HEK293 (cell line): Measurements from ENCODE around the gene ARHGAP27.

Source experiments
- CTCF ChIA-PET: fragments of 350-600 bp; formaldehyde crosslinking; extraction: SDS; loops from one replicate; lab custom pipeline; 2021; ENCODE audit warnings: antibody characterized with exemption; lab: Yijun Ruan, JAX
- POLR2A ChIA-PET: fragments of 300-600 bp; formaldehyde crosslinking; extraction: SDS; loops from one replicate; lab custom pipeline; 2020; ENCODE audit warnings: antibody characterized with exemption, inconsistent platforms; lab: Yijun Ruan, JAX
- H3K27ac ChIP-seq: fragments of 200-500 bp; sonication (Bioruptor generic); 2 replicates; pipeline ENCODE4 v1.5.1; 2014; ENCODE audit warnings: low read depth, low read length, control low read depth, inconsistent platforms; ENCODE audit errors: extremely low read depth
- H3K36me3 ChIP-seq, 2 experiments: fragments of 200-500 bp in 1 of 2; sonication (Bioruptor generic) in 1 of 2; 1 replicate in 1 of 2; 2 replicates in 1 of 2; pipeline ENCODE4 v1.5.1; 2014 to 2017; ENCODE audit warnings: inconsistent platforms in 2 of 2, low read length in 2 of 2; ENCODE audit not compliant: control insufficient read depth in 2 of 2, insufficient read depth in 1 of 2
- H3K4me1 ChIP-seq: fragments of 200-500 bp; sonication (Bioruptor generic); 2 replicates; pipeline ENCODE4 v1.5.1; 2014; ENCODE audit warnings: mild to moderate bottlenecking, low read length, inconsistent platforms; ENCODE audit not compliant: control insufficient read depth, insufficient read depth
- H3K4me3 ChIP-seq: 2 replicates; pipeline ENCODE4 v1.5.1; 2011; ENCODE audit warnings: low read depth, mild to moderate bottlenecking, control low read depth, low read length, moderate library complexity
- H3K9me3 ChIP-seq: fragments of 200-500 bp; sonication (Bioruptor generic); 2 replicates; pipeline ENCODE4 v1.5.1; 2014; ENCODE audit warnings: low read depth, low read length, inconsistent platforms; ENCODE audit not compliant: control insufficient read depth, insufficient read depth
- CTCF ChIP-seq: fragments of 450-650 bp; formaldehyde crosslinking; IDR thresholded peaks from 2 replicates; pipeline ENCODE4 v1.5.1; 2016; ENCODE audit warnings: missing biosample characterization, missing genetic modification characterization
- ELK4 ChIP-seq: IDR thresholded peaks from 2 replicates; pipeline ENCODE4 v1.6.1; 2011; ENCODE audit warnings: mild to moderate bottlenecking, low read depth, low read length, borderline replicate concordance
- KLF7 ChIP-seq: fragments of 450-650 bp; formaldehyde crosslinking; IDR thresholded peaks from 2 replicates; pipeline ENCODE4 v1.5.1; 2016; ENCODE audit warnings: missing biosample characterization, missing genetic modification characterization, borderline replicate concordance
- SP3 ChIP-seq: fragments of 450-650 bp; formaldehyde crosslinking; IDR thresholded peaks from 2 replicates; pipeline ENCODE4 v1.5.1; 2016; ENCODE audit warnings: missing biosample characterization, missing genetic modification characterization
- ZFP41 ChIP-seq: fragments of 450-650 bp; formaldehyde crosslinking; IDR thresholded peaks from 2 replicates; pipeline ENCODE4 v1.5.1; 2016; ENCODE audit warnings: missing biosample characterization, missing genetic modification characterization, borderline replicate concordance
- ZNF10 ChIP-seq: fragments of 450-650 bp; formaldehyde crosslinking; IDR thresholded peaks from 2 replicates; pipeline ENCODE4 v1.5.1; 2017; ENCODE audit warnings: missing biosample characterization, missing genetic modification characterization
- ZNF174 ChIP-seq: fragments of 450-650 bp; formaldehyde crosslinking; IDR thresholded peaks from 2 replicates; pipeline ENCODE4 v1.5.0; 2017; ENCODE audit warnings: missing biosample characterization, mild to moderate bottlenecking, missing genetic modification characterization
- ZNF18 ChIP-seq: fragments of 450-650 bp; formaldehyde crosslinking; IDR thresholded peaks from 2 replicates; pipeline ENCODE4 v1.5.1; 2016; ENCODE audit warnings: missing biosample characterization, missing genetic modification characterization
- ZNF221 ChIP-seq: fragments of 450-650 bp; formaldehyde crosslinking; IDR thresholded peaks from 2 replicates; pipeline ENCODE4 v1.5.1; 2017; ENCODE audit warnings: missing biosample characterization, missing genetic modification characterization, borderline replicate concordance
- ZNF26 ChIP-seq: fragments of 450-650 bp; formaldehyde crosslinking; IDR thresholded peaks from 2 replicates; pipeline ENCODE4 v1.5.1; 2016; ENCODE audit warnings: missing biosample characterization, missing genetic modification characterization
- ZNF302 ChIP-seq: fragments of 450-650 bp; formaldehyde crosslinking; IDR thresholded peaks from 2 replicates; pipeline ENCODE4 v1.5.1; 2016; ENCODE audit warnings: missing biosample characterization, missing genetic modification characterization, low read depth
- ZNF394 ChIP-seq: fragments of 450-650 bp; formaldehyde crosslinking; IDR thresholded peaks from 2 replicates; pipeline ENCODE4 v1.5.1; 2016; ENCODE audit warnings: missing biosample characterization, missing genetic modification characterization, mild to moderate bottlenecking, moderate library complexity, borderline replicate concordance
- ZNF610 ChIP-seq: fragments of 450-650 bp; formaldehyde crosslinking; IDR thresholded peaks from 2 replicates; pipeline ENCODE4 v1.5.1; 2016; ENCODE audit warnings: missing biosample characterization, missing genetic modification characterization, borderline replicate concordance
- ZNF629 ChIP-seq: fragments of 450-650 bp; formaldehyde crosslinking; IDR thresholded peaks from 2 replicates; pipeline ENCODE4 v1.5.1; 2017; ENCODE audit warnings: missing biosample characterization, missing genetic modification characterization
- ZNF792 ChIP-seq: fragments of 450-650 bp; formaldehyde crosslinking; IDR thresholded peaks from 2 replicates; pipeline ENCODE4 v1.5.1; 2016; ENCODE audit warnings: missing biosample characterization, missing genetic modification characterization
- TF ChIP-seq, protein P1 (sequence below): fragments of 450-650 bp; formaldehyde crosslinking; IDR thresholded peaks from 2 replicates; pipeline ENCODE4 v1.5.1; 2017; ENCODE audit warnings: missing biosample characterization, mild to moderate bottlenecking, missing genetic modification characterization, moderate library complexity
- TF ChIP-seq, protein P2 (sequence below): fragments of 450-650 bp; formaldehyde crosslinking; IDR thresholded peaks from 2 replicates; pipeline ENCODE4 v1.5.1; 2016; ENCODE audit warnings: missing biosample characterization, missing genetic modification characterization
- TF ChIP-seq, protein P3 (sequence below): fragments of 450-650 bp; formaldehyde crosslinking; IDR thresholded peaks from 2 replicates; pipeline ENCODE4; 2016; ENCODE audit warnings: missing biosample characterization, missing genetic modification characterization
- TF ChIP-seq, protein P4 (sequence below): fragments of 450-650 bp; formaldehyde crosslinking; IDR thresholded peaks from 2 replicates; pipeline ENCODE4 v1.5.1; 2016; ENCODE audit warnings: missing biosample characterization, missing genetic modification characterization

ARHGAP27 gene

GRCh38 chr17:45369421-45369820 is 63.2 kb downstream of the ARHGAP27 start:
- no peak for TF ChIP-seq ZNF302 (tag by site-specific recombination)
- TF ChIP-seq ZNF394: no peak
- TF ChIP-seq ZNF610 (tag by site-specific recombination): no peak
- no peak for TF ChIP-seq ZNF174 (tag by site-specific recombination)
- ChIA-PET CTCF (interaction anchor here (0.5 to 6.4 kb wide), 7 partner anchors 13 to 1514 kb away, joined by 3 to 26 read pairs (median 3); no protein-coding TSS in a partner anchor), POLR2A (interaction anchor here (0.7 to 1.4 kb wide), 4 partner anchors 34 to 58 kb away, joined by 3 to 5 read pairs (median 4); partner anchors contain the start of gene MAP3K14)
- Histone ChIP-seq H3K36me3 (no peaks in the 10 kb centered on the region), H3K9me3 (no peaks in the 10 kb centered on the region), H3K27ac (no peak overlapping the region), H3K4me1 (0 out of 2 replicates have a peak, but pooled peaks cover 7% of the 10 kb centered on the region), H3K4me3 (no peak overlapping the region)

DNA sequence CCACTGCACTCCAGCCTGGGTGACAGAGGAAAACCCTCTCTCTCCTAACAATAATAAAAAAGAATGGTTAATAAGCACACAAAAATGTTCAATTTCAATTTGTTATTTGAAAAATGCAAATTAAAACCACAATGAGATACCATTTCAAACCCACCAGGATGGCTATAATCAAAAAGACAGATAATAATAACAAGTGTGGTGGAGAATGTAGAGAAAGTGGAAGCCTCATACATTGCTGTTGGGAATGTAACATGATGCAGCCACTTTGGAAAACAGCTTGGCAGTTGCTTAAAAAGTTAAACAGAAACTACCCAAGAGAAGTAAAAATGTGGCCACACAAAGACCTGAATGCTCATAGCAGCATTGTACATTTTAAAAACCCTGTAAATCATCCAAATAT is 64.0 kb downstream of the ARHGAP27 start:
- CTCF ChIA-PET: interaction anchor here (0.7 to 6.4 kb wide), 4 partner anchors 16 to 725 kb away, joined by 3 to 26 read pairs (median 6); no protein-coding TSS in a partner anchor

More for the DNA sequence above, 64.0 kb downstream of the ARHGAP27 start:
- Histone ChIP-seq H3K4me3 (no peak overlapping the region), H3K36me3 (no peaks in the 10 kb centered on the region), H3K4me1 (0 out of 2 replicates have a peak, but pooled peaks cover 7% of the 10 kb centered on the region), H3K27ac (no peak overlapping the region), H3K9me3 (no peaks in the 10 kb centered on the region)
- TF ChIP-seq, protein P1, sequence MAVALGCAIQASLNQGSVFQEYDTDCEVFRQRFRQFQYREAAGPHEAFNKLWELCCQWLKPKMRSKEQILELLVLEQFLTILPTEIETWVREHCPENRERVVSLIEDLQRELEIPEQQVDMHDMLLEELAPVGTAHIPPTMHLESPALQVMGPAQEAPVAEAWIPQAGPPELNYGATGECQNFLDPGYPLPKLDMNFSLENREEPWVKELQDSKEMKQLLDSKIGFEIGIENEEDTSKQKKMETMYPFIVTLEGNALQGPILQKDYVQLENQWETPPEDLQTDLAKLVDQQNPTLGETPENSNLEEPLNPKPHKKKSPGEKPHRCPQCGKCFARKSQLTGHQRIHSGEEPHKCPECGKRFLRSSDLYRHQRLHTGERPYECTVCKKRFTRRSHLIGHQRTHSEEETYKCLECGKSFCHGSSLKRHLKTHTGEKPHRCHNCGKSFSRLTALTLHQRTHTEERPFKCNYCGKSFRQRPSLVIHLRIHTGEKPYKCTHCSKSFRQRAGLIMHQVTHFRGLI (tag by site-specific recombination): no peak
- TF ChIP-seq ELK4 (no peak), ZNF394 (no peak), ZNF792 (tag by site-specific recombination) (no peak), ZFP41 (tag by site-specific recombination) (no peak), ZNF629 (tag by site-specific recombination) (no peak), ZNF10 (tag by site-specific recombination) (no peak), ZNF26 (tag by site-specific recombination) (no peak), CTCF (tag by site-specific recombination) (no peak), SP3 (tag by site-specific recombination) (no peak), ZNF610 (tag by site-specific recombination) (no peak), ZNF221 (tag by site-specific recombination) (no peak), KLF7 (tag by site-specific recombination) (no peak), ZNF18 (no peak)
- TF ChIP-seq, protein P2, sequence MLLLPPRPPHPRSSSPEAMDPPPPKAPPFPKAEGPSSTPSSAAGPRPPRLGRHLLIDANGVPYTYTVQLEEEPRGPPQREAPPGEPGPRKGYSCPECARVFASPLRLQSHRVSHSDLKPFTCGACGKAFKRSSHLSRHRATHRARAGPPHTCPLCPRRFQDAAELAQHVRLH: no peak
- TF ChIP-seq, protein P3, sequence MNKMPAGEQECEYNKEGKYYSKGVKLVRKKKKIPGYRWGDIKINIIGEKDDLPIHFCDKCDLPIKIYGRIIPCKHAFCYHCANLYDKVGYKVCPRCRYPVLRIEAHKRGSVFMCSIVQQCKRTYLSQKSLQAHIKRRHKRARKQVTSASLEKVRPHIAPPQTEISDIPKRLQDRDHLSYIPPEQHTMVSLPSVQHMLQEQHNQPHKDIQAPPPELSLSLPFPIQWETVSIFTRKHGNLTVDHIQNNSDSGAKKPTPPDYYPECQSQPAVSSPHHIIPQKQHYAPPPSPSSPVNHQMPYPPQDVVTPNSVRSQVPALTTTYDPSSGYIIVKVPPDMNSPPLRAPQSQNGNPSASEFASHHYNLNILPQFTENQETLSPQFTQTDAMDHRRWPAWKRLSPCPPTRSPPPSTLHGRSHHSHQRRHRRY: no peak
- TF ChIP-seq, protein P4, sequence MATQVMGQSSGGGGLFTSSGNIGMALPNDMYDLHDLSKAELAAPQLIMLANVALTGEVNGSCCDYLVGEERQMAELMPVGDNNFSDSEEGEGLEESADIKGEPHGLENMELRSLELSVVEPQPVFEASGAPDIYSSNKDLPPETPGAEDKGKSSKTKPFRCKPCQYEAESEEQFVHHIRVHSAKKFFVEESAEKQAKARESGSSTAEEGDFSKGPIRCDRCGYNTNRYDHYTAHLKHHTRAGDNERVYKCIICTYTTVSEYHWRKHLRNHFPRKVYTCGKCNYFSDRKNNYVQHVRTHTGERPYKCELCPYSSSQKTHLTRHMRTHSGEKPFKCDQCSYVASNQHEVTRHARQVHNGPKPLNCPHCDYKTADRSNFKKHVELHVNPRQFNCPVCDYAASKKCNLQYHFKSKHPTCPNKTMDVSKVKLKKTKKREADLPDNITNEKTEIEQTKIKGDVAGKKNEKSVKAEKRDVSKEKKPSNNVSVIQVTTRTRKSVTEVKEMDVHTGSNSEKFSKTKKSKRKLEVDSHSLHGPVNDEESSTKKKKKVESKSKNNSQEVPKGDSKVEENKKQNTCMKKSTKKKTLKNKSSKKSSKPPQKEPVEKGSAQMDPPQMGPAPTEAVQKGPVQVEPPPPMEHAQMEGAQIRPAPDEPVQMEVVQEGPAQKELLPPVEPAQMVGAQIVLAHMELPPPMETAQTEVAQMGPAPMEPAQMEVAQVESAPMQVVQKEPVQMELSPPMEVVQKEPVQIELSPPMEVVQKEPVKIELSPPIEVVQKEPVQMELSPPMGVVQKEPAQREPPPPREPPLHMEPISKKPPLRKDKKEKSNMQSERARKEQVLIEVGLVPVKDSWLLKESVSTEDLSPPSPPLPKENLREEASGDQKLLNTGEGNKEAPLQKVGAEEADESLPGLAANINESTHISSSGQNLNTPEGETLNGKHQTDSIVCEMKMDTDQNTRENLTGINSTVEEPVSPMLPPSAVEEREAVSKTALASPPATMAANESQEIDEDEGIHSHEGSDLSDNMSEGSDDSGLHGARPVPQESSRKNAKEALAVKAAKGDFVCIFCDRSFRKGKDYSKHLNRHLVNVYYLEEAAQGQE (tag by site-specific recombination): no peak
- POLR2A ChIA-PET: interaction anchor here (0.8 kb wide), 1 partner anchor 49 kb away, joined by 3 read pairs; no protein-coding TSS in a partner anchor
